ENCODE results near the gene SLC6A15. TPM values are rescaled to one million over a fixed set of nuclear protein-coding genes. Genes with fewer than 3 reads are reported as not detected.

The SLC6A15 gene
- 1 to 10 TPM; 4.2 to 4.7 TPM for total RNA-seq
- 22.1 TPM for polyA plus RNA-seq (2013, experiment 1 of 2)
- polyA plus RNA-seq (2013, experiment 2 of 2), result 21.4 TPM
- long read RNA-seq, experiment 1, result 0 reads
- long read RNA-seq, experiment 2, full-length matches to known transcripts, result 4 of 7 reads
- long read RNA-seq, experiment 2, partial matches to known transcripts, result 0 of 7 reads
- long read RNA-seq, experiment 2, other reads (novel, unspliced or antisense), result 3 of 7 reads
- long read RNA-seq, experiment 3, full-length matches to known transcripts, result 18 of 26 reads
- long read RNA-seq, experiment 3, partial matches to known transcripts, result 4 of 26 reads
- long read RNA-seq, experiment 3, other reads (novel, unspliced or antisense), result 4 of 26 reads
- long read RNA-seq, experiment 4, full-length matches to known transcripts, result 1 of 1 reads
- long read RNA-seq, experiment 4, partial matches to known transcripts, result 0 of 1 reads
- long read RNA-seq, experiment 4, other reads (novel, unspliced or antisense), result 0 of 1 reads

- WGBS, 2 experiments (ENCODE audit: insufficient coverage in 1 of 2, insufficient read length in 1 of 2), result 0% methylated on average over 9 to 67 of the region's 67 CpGs
- Histone ChIP-seq H3K4me3 (ENCODE audit: low read length) (peak within 1 kb of the TSS; percentile 98), H3K27ac (ENCODE audit: low read depth, low read length) (peak within 1 kb of the TSS; percentile 70), H3K9ac (ENCODE audit: extremely low read depth, low read length, poor library complexity, severe bottlenecking) (no peak within 1 kb of the TSS), H3K36me3 (ENCODE audit: control insufficient read depth, insufficient read depth, low read length) (no peaks in the 10 kb centered on the region), H3K4me1 (ENCODE audit: control insufficient read depth, insufficient read depth, low read length) (no peaks in the 10 kb centered on the region), H3K9me3 (ENCODE audit: control insufficient read depth, low read length) (no peaks in the 10 kb centered on the region), H3K27me3 (ENCODE audit: control insufficient read depth, insufficient read depth, low read length, poor library complexity, severe bottlenecking) (peaks cover 39% of the 10 kb centered on the region)
- H3K36me3 Mint-ChIP-seq (ENCODE audit: low read depth), result no peaks in the 10 kb centered on the region
- peak; percentile 83 for TF ChIP-seq CTCF (conservative IDR thresholded peaks at IDR 0.05)
- peaks cover 2% of the 10 kb centered on the region for H3K4me1 Mint-ChIP-seq
- H3K9me3 Mint-ChIP-seq, result no peaks in the 10 kb centered on the region
- H3K27me3 Mint-ChIP-seq (ENCODE audit: insufficient read depth), result peaks cover 20% of the 10 kb centered on the region
- peak within 1 kb of the TSS; percentile 71 for H3K4me3 Mint-ChIP-seq
- peak within 1 kb of the TSS; percentile 66 for H3K27ac Mint-ChIP-seq
- peak; percentile 95 for DNase-seq
Observed at GRCh38 chr12:84912198-84913128, at the start of gene SLC6A15. Gene SLC6A15 (minus strand): TSS chr12:84912799. CDS start chr12:84892120, 20,679 bp downstream.

- Histone ChIP-seq H3K4me1 (ENCODE audit: control insufficient read depth, insufficient read depth, low read length) (no peaks in the 10 kb centered on the region), H3K27ac (ENCODE audit: low read depth, low read length) (no peak overlapping the region), H3K27me3 (ENCODE audit: control insufficient read depth, insufficient read depth, low read length, poor library complexity, severe bottlenecking) (no peaks in the 10 kb centered on the region), H3K9ac (ENCODE audit: extremely low read depth, low read length, poor library complexity, severe bottlenecking) (no peak overlapping the region), H3K9me3 (ENCODE audit: control insufficient read depth, low read length) (no peaks in the 10 kb centered on the region), H3K36me3 (ENCODE audit: control insufficient read depth, insufficient read depth, low read length) (no peaks in the 10 kb centered on the region), H3K4me3 (ENCODE audit: low read length) (no peak overlapping the region)
- no peak for DNase-seq
- WGBS, 2 experiments (ENCODE audit: insufficient coverage in 1 of 2, insufficient read length in 1 of 2), result 100% methylated on average over 1 of the region's 1 CpG; no CpG with 5 or more reads in 1 of the 2 experiments
- Mint-ChIP-seq H3K27me3 (ENCODE audit: insufficient read depth) (no peaks in the 10 kb centered on the region), H3K4me1 (peaks cover 4% of the 10 kb centered on the region), H3K4me3 (no peak overlapping the region), H3K27ac (no peak overlapping the region), H3K36me3 (ENCODE audit: low read depth) (no peaks in the 10 kb centered on the region), H3K9me3 (no peaks in the 10 kb centered on the region)
- no peak for TF ChIP-seq CTCF (conservative IDR thresholded peaks at IDR 0.05)
Observed at GRCh38 chr12:84960918-84961317, 48.3 kb upstream of the SLC6A15 start.

- Histone ChIP-seq H3K27me3 (ENCODE audit: control insufficient read depth, insufficient read depth, low read length, poor library complexity, severe bottlenecking) (no peaks in the 10 kb centered on the region), H3K9me3 (ENCODE audit: control insufficient read depth, low read length) (no peaks in the 10 kb centered on the region), H3K36me3 (ENCODE audit: control insufficient read depth, insufficient read depth, low read length) (no peaks in the 10 kb centered on the region), H3K4me3 (ENCODE audit: low read length) (no peak overlapping the region), H3K9ac (ENCODE audit: extremely low read depth, low read length, poor library complexity, severe bottlenecking) (no peak overlapping the region), H3K27ac (ENCODE audit: low read depth, low read length) (no peak overlapping the region), H3K4me1 (ENCODE audit: control insufficient read depth, insufficient read depth, low read length) (no peaks in the 10 kb centered on the region)
- Mint-ChIP-seq H3K9me3 (no peaks in the 10 kb centered on the region), H3K27me3 (ENCODE audit: insufficient read depth) (no peaks in the 10 kb centered on the region), H3K27ac (no peak overlapping the region), H3K4me3 (no peak overlapping the region), H3K4me1 (no peaks in the 10 kb centered on the region), H3K36me3 (ENCODE audit: low read depth) (no peaks in the 10 kb centered on the region)
- WGBS, 2 experiments (ENCODE audit: insufficient coverage in 1 of 2, insufficient read length in 1 of 2), result 97 to 100% methylated on average over 1 to 3 of the region's 4 CpGs
- no peak for TF ChIP-seq CTCF (conservative IDR thresholded peaks at IDR 0.05)
- no peak for DNase-seq
Observed at GRCh38 chr12:84955298-84955697, 42.7 kb upstream of the SLC6A15 start.
